Ascending aorta (tissue), 2 donors: ENCODE measurements around the gene SEPTIN8. TPM values are rescaled to one million over a fixed set of nuclear protein-coding genes. Genes with fewer than 3 reads are reported as not detected.
A peak's percentile ranks its signal among the peaks of the same experiment; 100 is the strongest.

ENCODE experiments used
- DNase-seq, 2 donors: peaks; one replicate each; pipeline ENCODE4 v3.0.0-alpha.2; 2019; ENCODE audit warnings: low spot score in 2 of 2
- H3K27ac ChIP-seq, 2 donors: fragments of 200-600 bp; sonication (generic); one replicate each; pipeline ENCODE4 v1.5.1; 2016 to 2017; ENCODE audit warnings: mild to moderate bottlenecking in 1 of 2
- H3K27me3 ChIP-seq: fragments of 200-600 bp; sonication (generic); one replicate; pipeline ENCODE4 v1.5.1; 2017
- H3K36me3 ChIP-seq, 2 donors: fragments of 200-600 bp; sonication (generic); one replicate each; pipeline ENCODE4 v1.5.1; 2016
- H3K4me1 ChIP-seq, 2 donors: fragments of 200-600 bp; sonication (generic); one replicate each; pipeline ENCODE4 v1.5.1; 2016 to 2017; ENCODE audit warnings: mild to moderate bottlenecking in 1 of 2
- H3K4me3 ChIP-seq, 2 donors: fragments of 200-600 bp; sonication (generic); one replicate each; pipeline ENCODE4 v1.5.1; 2016 to 2017; ENCODE audit warnings: mild to moderate bottlenecking in 1 of 2
- H3K9me3 ChIP-seq, 2 donors: fragments of 200-600 bp; sonication (generic); one replicate each; pipeline ENCODE4 v1.5.1; 2016
- CTCF ChIP-seq, 3 experiments: fragments of 200-600 bp in 2 of 3; fragments of 450-650 bp in 1 of 3; sonication (generic) in 2 of 3; IDR thresholded peaks; one replicate each; pipeline ENCODE4 v1.5.1; 2016 to 2019; ENCODE audit warnings: antibody characterized with exemption in 3 of 3, mild to moderate bottlenecking in 1 of 3, moderate library complexity in 1 of 3
- intact Hi-C: fragments of 100-400 bp; cut with DNase I; formaldehyde crosslinking; loops from one replicate; pipeline ENCODE4 v1.15.1; 2023
- total RNA-seq: library from RNA; depleted of rRNA; stranded (reverse); fragments of >200 nt; gene quantifications from one replicate; pipeline ENCODE4 v1.1.0, GENCODE V29; 2016

Gene SEPTIN8
- total RNA-seq, 1 donor from 2014 or later = 113 TPM

GRCh38 chr5:132823481-132824050 lies 46.5 kb upstream of the SEPTIN8 start:
- Histone ChIP-seq H3K27me3 (no peaks in the 10 kb centered on the region), H3K4me3 (peak overlapping the region; percentile 35 to 63), H3K27ac (no peak overlapping the region), H3K9me3 (no peaks in the 10 kb centered on the region), H3K4me1 (peaks cover 5 to 8% of the 10 kb centered on the region in 2 donors), H3K36me3 (no peaks in the 10 kb centered on the region)
- DNase-seq = no peak
- no peak for TF ChIP-seq CTCF (IDR thresholded peaks at IDR 0.05)
- intact Hi-C loops = loop anchor here (5.0 kb wide), 1 partner anchor 166 kb away; the partner anchor contains the start of gene IL13

- DNase-seq = no peak
- Histone ChIP-seq H3K4me1 (peaks cover 5 to 8% of the 10 kb centered on the region in 2 donors), H3K27ac (no peak overlapping the region), H3K9me3 (no peaks in the 10 kb centered on the region), H3K36me3 (no peaks in the 10 kb centered on the region), H3K4me3 (peak overlapping the region; percentile 35 to 63), H3K27me3 (no peaks in the 10 kb centered on the region)
- intact Hi-C loops = loop anchor here (5.0 kb wide), 1 partner anchor 166 kb away; the partner anchor contains the start of gene IL13
- TF ChIP-seq CTCF (IDR thresholded peaks at IDR 0.05) = peak in 2 of 3 experiments; percentile 9 to 16
Observed at GRCh38 chr5:132822650-132823480, 45.8 kb upstream of the SEPTIN8 start.

GRCh38 chr5:132821791-132822190 lies 44.8 kb upstream of the SEPTIN8 start:
- H3K36me3 ChIP-seq = no peaks in the 10 kb centered on the region
- no peak overlapping the region for H3K4me3 ChIP-seq
- intact Hi-C loops = loop anchor here (2.0 to 5.0 kb wide), 3 partner anchors 45 to 164 kb away; partner anchors contain the start of genes CCNI2, IL13 and SEPTIN8
- H3K9me3 ChIP-seq = no peaks in the 10 kb centered on the region
- no peak for TF ChIP-seq CTCF (IDR thresholded peaks at IDR 0.05)
- no peaks in the 10 kb centered on the region for H3K27me3 ChIP-seq
- peaks cover 5 to 8% of the 10 kb centered on the region in 2 donors for H3K4me1 ChIP-seq
- H3K27ac ChIP-seq = no peak overlapping the region
- no peak for DNase-seq

GRCh38 chr5:132821350-132821749 lies 44.3 kb upstream of the SEPTIN8 start:
- Histone ChIP-seq H3K4me1 (peaks cover 5 to 8% of the 10 kb centered on the region in 2 donors), H3K4me3 (no peak overlapping the region), H3K27me3 (no peaks in the 10 kb centered on the region), H3K9me3 (no peaks in the 10 kb centered on the region), H3K27ac (no peak overlapping the region), H3K36me3 (no peaks in the 10 kb centered on the region)
- intact Hi-C loops = loop anchor here (2.0 to 5.0 kb wide), 3 partner anchors 45 to 164 kb away; partner anchors contain the start of genes CCNI2, IL13 and SEPTIN8
- no peak for TF ChIP-seq CTCF (IDR thresholded peaks at IDR 0.05)
- no peak for DNase-seq

GRCh38 chr5:132820162-132820754 lies 43.2 kb upstream of the SEPTIN8 start:
- intact Hi-C loops = loop anchor here (2.0 to 5.0 kb wide), 3 partner anchors 43 to 163 kb away; partner anchors contain the start of genes CCNI2, IL13 and SEPTIN8
- H3K36me3 ChIP-seq = no peaks in the 10 kb centered on the region
- peak; percentile 88 to 93 (median 93) for TF ChIP-seq CTCF (IDR thresholded peaks at IDR 0.05)
- no peak overlapping the region for H3K4me3 ChIP-seq
- no peak overlapping the region for H3K27ac ChIP-seq
- H3K4me1 ChIP-seq = peaks cover 5 to 8% of the 10 kb centered on the region in 2 donors
- no peaks in the 10 kb centered on the region for H3K27me3 ChIP-seq
- peak; percentile 46 to 96 for DNase-seq
- H3K9me3 ChIP-seq = no peaks in the 10 kb centered on the region
